GM12864 (cell line): Measurements from ENCODE around the gene PEAK1.

Experiments
- DNase-seq: peaks from one replicate; pipeline ENCODE4 v3.0.0-alpha.2; 2011; ENCODE audit warnings: low read depth
- H3K4me3 ChIP-seq: 2 replicates; pipeline ENCODE4 v1.5.1; 2011; ENCODE audit warnings: mild to moderate bottlenecking, low read depth, low read length, control low read depth
- CTCF ChIP-seq: IDR thresholded peaks from 2 replicates; pipeline ENCODE4 v1.5.1; 2011; ENCODE audit warnings: low read depth, mild to moderate bottlenecking, moderate library complexity, low read length, control low read depth, inconsistent platforms; ENCODE audit errors: missing control alignments

The PEAK1 gene

GRCh38 chr15:77057072-77057471, 362.8 kb downstream of the PEAK1 start:
- DNase-seq: no peak

GRCh38 chr15:77053709-77054108, 366.2 kb downstream of the PEAK1 start:
- H3K4me3 ChIP-seq: no peak overlapping the region
- DNase-seq: no peak
- TF ChIP-seq CTCF: no peak

More at GRCh38 chr15:77057072-77057471, 362.8 kb downstream of the PEAK1 start:
- H3K4me3 ChIP-seq: no peak overlapping the region
- no peak for TF ChIP-seq CTCF

DNA sequence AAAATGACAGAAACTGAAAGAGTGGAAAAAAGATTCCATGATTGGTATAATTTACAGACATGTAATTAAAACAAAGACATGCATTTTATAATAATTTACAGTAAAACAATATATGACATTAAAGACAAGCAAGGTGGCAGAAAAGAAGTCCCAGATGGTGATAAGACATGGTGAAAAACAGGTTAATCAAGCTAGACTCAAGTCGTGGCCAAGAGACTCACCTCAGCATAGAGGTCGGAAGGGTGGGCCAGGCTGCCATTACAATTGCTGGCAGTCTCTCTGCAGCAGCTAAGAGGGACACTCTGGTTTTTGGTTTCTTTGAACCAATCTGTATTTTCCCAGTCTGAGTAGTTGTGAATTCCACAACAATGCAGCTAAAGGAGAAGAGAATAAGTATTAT, 367.3 kb downstream of the PEAK1 start:
- TF ChIP-seq CTCF: no peak
- DNase-seq: no peak
- H3K4me3 ChIP-seq: no peak overlapping the region
